Mononuclear cell (primary cell): ENCODE results near the gene ITGA3. TPM values are rescaled to one million over a fixed set of nuclear protein-coding genes. Genes with fewer than 3 reads are reported as not detected.

Experiments used
- H3K27me3 ChIP-seq: 2 replicates; pipeline ENCODE4 v1.6.0; 2011; ENCODE audit warnings: low read length, control low read depth; ENCODE audit not compliant: insufficient read depth
- H3K4me1 ChIP-seq: 2 replicates; pipeline ENCODE4 v1.5.1; 2011; ENCODE audit warnings: mild to moderate bottlenecking, low read length, control low read depth; ENCODE audit not compliant: insufficient read depth
- H3K4me3 ChIP-seq: 2 replicates; pipeline ENCODE4 v1.5.1; 2011; ENCODE audit warnings: mild to moderate bottlenecking, low read length, moderate library complexity
- H3K9me3 ChIP-seq: 2 replicates; pipeline ENCODE4 v1.5.1; 2011; ENCODE audit warnings: low read depth, mild to moderate bottlenecking, control low read depth, low read length
- total RNA-seq: library from RNA; depleted of rRNA; stranded (reverse); fragments of >200 nt; gene quantifications from one replicate; pipeline ENCODE4 v1.2.3, GENCODE V29; 2012

The ITGA3 gene
- total RNA-seq, result 1.7 TPM

DNA sequence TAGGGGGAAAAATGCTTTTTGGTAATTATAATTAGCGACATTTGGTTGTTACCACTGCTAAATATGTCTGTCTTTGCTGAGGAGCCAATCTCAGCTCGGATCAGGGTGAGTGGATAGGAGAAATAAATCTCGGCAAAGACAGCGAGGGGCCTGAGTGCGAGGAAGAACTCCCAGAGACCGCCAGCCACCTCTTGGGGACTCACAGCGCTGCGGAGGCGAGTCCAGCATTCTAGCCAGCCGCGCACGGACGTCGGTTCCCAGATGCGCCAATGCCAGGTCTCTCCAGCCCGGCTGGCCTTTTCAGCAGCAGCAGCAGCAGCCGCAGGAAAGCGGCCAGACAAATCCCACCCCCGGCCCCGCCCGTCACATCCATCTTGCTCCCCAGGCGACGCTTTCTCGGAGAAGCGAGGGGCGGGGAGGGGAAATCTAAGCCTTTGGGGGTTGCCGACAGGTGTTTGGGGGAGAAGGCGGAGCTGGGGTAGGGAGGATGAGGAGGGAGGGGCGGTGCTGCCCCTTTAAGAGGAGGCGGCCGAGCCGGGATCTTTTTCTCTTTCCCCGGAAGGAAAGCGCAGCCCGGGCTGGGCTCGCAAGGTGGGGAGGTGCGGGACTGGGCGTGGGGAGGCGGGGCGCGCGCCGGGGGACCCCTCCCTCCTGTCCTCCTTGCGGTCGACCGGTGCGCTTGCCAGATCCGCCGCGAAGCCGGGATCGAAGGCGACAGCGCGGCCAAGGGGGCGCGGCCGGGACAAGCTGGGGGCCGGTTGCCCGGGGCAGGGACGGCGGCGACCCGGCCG is at the start of gene ITGA3:
ITGA3 (plus strand) TSS at position 685 of the 791 bp plus-strand sequence. CDS start 330 bp downstream, outside the sequence.
- Histone ChIP-seq H3K27me3 (peaks cover 17% of the 10 kb centered on the region), H3K9me3 (no peaks in the 10 kb centered on the region), H3K4me3 (peak within 1 kb of the TSS; percentile 40), H3K4me1 (peaks cover 18% of the 10 kb centered on the region)

DNA sequence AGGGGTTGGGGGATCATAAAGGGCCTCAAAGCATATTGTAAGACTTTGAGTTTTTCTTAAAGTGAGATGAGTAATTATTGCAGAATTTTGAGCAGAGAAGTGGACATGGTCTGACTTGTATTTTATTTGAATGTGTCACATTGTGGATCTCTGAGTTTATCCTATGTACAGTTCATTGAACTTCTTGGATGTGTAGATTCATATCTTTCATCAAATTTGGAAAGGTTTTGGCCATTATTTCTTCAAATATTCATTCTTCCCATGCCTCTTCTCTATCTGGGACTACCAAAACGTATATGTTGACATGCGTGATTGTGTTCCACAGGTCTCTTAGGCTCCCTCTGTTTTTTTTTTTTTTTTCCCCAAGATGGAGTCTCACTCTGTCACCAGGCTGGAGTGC is 46.6 kb upstream of the ITGA3 start:
- Histone ChIP-seq H3K27me3 (peaks cover 38% of the 10 kb centered on the region), H3K9me3 (peaks cover 13% of the 10 kb centered on the region), H3K4me1 (no peaks in the 10 kb centered on the region)

DNA sequence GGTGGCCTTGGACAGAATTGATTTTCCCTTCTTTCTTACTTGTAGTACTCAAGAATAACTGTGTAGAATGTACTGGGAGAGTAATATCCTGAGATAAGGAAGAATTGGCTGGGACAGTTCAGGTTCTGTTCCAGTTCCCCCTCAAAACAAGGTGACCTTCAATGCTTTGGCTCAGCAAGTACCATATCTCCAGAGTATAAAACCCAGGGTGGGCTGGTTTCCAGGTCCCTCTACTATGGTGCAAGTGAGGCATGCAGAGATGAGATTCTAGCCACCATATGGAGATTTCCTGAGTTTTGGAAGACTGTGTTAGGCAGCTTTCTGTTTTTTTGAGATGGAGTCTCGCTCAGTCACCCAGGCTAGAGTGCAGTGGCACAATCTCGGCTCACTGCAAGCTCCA is 42.8 kb upstream of the ITGA3 start:
- no peak overlapping the region for H3K4me3 ChIP-seq
- peaks cover 34% of the 10 kb centered on the region for H3K27me3 ChIP-seq
- peaks cover 13% of the 10 kb centered on the region for H3K9me3 ChIP-seq
- H3K4me1 ChIP-seq, result no peaks in the 10 kb centered on the region

More for the DNA sequence above, 46.6 kb upstream of the ITGA3 start:
- no peak overlapping the region for H3K4me3 ChIP-seq

DNA sequence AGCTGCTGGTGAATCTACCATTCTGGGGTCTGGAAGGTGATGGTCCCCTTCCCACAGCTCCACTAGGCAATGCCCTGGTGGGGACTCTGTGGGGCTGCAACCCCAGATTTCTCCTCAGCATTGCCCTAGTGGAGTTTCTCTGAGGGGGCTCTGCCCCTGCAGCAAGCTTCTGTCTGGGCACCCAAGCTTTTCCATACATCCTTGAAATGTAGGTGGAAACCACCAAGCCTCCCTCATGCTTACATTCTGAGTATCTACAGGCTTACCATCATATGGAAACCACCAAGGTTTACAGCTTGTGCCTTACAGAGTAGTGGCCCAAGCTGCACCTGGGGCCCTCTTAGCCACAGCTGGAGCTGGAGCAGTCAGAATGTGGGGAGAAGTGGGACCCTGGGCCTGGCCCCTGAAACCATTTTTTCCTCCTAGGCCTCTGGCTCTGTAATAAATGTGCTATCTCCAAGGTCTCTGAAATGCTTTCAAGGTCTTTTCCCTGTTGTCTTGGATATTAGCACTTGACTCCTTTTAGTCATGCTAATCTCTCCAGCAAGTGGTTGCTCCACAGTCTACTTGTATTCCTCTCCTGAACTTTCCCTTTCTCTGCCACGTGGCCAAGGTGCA is 41.3 kb upstream of the ITGA3 start:
- no peaks in the 10 kb centered on the region for H3K4me1 ChIP-seq
- H3K9me3 ChIP-seq, result peaks cover 13% of the 10 kb centered on the region
- peaks cover 25% of the 10 kb centered on the region for H3K27me3 ChIP-seq
- H3K4me3 ChIP-seq, result no peak overlapping the region

DNA sequence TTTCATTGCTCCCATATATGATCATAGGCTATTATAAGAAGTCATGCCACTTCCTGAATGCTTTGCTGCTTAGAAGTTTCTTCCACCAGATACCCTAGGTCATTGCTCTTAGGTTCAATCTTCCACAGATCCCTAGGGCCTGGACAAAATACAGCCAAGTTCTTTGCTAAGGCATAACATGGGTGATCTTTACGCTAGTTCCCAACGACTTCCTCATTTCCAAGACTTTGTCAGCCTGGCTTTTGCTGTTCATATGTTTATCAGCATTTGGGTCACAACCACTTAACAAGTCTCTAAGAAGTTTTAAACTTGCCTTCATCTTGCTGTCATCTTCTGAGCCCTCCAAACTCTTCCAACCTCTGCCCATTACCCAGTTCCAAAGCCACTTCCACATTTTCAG is 40.8 kb upstream of the ITGA3 start:
- H3K4me1 ChIP-seq, result no peaks in the 10 kb centered on the region
- no peak overlapping the region for H3K4me3 ChIP-seq
- H3K9me3 ChIP-seq, result peaks cover 13% of the 10 kb centered on the region
- H3K27me3 ChIP-seq, result peaks cover 25% of the 10 kb centered on the region

DNA sequence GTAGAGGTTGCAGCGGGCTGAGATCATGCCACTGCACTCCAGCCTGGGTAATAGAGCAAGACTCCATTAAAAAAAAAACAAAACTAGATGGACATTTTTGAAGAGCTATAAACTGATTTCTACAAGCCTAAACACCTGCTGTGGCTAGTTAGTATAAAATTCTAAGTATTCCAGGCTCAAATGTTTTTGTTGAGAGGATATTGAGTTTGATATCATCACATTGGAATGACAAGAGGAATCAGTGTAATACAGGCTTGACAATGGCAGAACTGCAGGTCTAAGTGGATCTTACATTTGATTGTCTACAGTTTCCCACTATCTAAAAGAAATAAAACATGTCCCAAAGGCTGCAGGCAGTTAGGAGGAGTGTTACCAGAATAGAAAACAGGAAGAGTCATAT is 37.0 kb upstream of the ITGA3 start:
- Histone ChIP-seq H3K4me1 (no peaks in the 10 kb centered on the region), H3K9me3 (no peaks in the 10 kb centered on the region), H3K27me3 (peaks cover 4% of the 10 kb centered on the region), H3K4me3 (no peak overlapping the region)

DNA sequence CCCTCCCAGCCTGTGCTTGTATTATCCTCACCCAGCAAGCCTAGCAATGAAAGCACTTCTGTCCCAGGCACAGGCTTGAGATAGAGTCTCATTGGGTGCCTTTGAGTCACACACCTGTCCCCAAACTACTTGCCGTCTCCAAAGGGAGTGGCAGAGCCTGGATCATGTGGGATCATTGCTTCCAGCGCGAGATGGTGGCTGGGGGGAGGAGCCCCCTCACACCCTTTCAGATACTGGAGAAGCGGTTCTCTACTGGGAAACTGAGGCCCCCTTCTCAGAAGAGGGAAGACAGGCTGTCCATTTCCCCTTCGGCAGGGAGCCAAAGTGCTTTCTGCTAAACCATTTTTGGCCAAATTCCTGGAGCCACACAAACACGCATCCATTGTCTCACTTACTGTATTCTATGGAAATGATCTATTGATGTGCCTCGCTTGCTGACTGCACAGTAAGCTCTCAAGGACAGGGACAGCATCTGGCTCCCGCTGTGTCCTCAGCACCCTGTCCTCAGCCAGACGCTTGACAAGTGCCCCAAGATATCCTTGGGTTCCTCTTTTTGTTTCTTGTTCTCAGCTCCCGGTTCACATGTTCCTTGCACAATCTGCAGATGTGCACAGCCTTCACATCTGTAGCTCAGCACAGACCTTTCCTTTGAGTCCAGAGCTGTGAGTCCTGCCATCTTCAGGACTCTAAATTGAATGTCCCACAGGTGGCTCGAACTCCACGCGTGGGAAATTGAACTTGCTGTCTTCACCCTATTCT is 34.9 kb upstream of the ITGA3 start:
- no peak overlapping the region for H3K4me3 ChIP-seq
- H3K4me1 ChIP-seq, result no peaks in the 10 kb centered on the region
- H3K27me3 ChIP-seq, result peaks cover 4% of the 10 kb centered on the region
- H3K9me3 ChIP-seq, result no peaks in the 10 kb centered on the region

DNA sequence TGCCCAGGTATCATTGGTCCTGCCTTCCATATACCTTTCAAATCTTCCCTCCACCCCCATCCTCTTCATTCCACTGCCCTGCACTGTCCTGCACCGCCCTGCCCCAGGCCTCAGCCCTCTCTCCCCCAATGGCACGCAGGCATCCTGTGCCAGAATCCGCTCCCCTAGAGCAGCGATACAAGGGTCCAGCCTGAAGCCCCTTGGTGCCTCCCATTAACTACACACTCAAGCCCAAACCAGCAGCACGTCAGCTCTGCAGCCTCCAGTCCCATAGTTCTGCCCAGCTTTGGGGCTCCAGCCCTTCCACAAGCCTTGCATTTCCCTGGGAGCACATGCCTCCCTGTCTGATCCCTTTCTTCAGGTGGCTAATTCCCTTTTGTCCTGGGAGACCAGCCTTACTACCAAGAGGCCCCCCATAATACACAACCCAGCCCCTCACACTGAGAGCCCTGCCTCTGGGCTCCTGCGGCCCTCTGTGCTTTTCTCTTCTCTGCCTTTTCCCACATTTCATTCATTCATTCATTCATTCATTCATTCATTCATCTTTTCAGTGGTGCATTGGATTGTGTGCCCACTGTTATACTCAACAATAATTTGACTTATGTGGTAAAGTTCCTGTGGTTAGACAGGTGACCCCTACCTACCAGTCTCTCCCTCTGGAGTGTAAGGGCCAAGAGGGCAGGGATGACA is 34.1 kb upstream of the ITGA3 start:
- Histone ChIP-seq H3K4me1 (no peaks in the 10 kb centered on the region), H3K9me3 (no peaks in the 10 kb centered on the region), H3K4me3 (no peak overlapping the region), H3K27me3 (no peaks in the 10 kb centered on the region)

DNA sequence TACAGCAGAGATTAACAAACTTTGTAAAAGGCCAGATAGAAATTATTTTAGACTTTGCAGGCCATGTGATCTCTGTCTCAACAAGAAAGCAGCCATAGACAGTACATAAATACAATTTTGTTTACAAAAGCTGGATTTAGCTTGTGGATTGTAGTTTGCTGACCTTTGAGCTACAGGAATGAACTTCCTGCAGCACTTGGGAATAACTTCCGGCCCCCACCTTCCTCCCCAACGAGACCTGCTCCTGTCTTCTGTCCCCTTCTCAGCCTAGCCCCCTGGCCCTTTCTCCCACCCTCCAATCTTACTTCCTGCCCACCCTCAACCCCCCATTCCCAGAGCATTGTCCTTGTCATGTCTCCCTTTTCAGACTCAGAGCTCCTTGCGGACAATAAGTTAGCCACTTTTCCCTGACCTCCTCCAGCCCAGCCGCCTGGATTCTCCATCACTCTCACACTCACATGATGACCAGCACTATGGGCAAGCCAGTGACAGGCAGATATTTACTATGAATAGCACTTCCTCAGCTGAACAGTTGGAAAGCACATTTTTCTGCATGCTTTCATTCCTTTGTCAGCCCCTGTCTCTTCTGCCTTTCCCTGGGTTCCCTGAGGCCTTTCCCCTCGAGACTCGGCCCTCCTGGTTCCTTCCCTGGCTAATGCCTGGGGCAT is 33.3 kb upstream of the ITGA3 start:
- Histone ChIP-seq H3K9me3 (no peaks in the 10 kb centered on the region), H3K27me3 (peaks cover 3% of the 10 kb centered on the region), H3K4me1 (peaks cover 7% of the 10 kb centered on the region), H3K4me3 (no peak overlapping the region)

DNA sequence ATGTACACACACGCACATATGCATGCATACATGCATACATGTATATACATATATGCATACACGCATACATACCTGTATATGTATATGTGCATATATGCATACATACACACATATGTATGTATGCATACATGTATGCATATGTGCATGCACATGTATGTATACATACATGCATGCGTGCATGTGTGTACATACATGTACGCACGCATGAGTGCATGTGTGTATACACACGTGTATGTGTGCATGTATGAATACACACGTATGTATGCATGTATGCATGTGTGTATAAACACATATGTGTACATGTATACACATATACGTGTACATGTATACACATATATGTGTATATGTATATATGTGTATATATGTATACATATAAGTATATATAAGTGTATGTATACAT is 32.4 kb upstream of the ITGA3 start:
- Histone ChIP-seq H3K4me1 (peaks cover 9% of the 10 kb centered on the region), H3K9me3 (no peaks in the 10 kb centered on the region), H3K4me3 (no peak overlapping the region), H3K27me3 (peaks cover 7% of the 10 kb centered on the region)

DNA sequence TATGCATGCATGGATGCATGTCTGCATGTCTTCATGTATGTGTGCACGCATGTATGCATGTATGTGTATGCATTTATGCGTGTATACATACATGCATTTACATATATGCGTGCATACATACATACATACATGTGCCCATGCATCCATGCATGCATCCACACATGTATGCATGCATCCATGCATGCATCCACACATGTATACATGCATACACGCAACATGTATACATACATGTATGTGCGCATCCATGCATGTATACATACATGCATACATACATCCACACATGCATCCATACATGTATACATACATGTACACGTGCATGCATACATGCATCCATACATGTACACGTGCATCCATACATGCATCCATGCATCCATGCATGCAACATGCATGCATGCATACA is 31.1 kb upstream of the ITGA3 start:
- H3K9me3 ChIP-seq, result no peaks in the 10 kb centered on the region
- H3K4me1 ChIP-seq, result peaks cover 9% of the 10 kb centered on the region
- H3K4me3 ChIP-seq, result no peak overlapping the region
- H3K27me3 ChIP-seq, result peaks cover 7% of the 10 kb centered on the region

DNA sequence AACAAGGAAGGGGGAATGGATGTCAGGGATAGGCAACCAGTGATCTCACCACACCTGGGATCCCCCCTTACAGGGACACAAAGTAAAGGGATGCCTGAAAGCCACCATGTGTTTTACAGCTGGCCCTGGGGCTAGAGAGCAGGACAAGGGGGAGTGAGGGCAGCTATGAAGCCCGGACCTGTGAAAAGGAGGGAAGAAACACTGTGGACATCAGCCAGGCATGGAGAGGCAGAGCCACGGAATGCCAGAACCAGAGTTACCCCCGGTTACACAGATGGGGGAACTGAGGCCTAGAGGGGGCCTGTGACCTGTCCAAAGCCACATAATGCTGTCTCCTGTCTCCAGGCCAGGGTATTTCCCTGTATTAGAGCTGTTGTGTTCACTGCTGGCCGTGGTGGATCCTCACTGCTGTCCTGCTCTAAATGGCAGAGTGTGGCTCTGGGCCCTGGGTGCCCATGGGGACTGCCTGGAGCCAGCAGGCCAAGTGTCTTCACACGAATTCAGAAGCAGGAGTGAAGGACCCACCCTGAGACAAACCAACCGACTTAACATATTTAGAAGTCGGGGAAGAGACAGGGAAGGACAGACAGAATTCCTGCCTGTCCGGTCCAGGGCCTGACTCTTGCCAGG is 29.7 kb upstream of the ITGA3 start:
- Histone ChIP-seq H3K4me3 (no peak overlapping the region), H3K4me1 (peaks cover 9% of the 10 kb centered on the region), H3K9me3 (no peaks in the 10 kb centered on the region), H3K27me3 (peaks cover 7% of the 10 kb centered on the region)

DNA sequence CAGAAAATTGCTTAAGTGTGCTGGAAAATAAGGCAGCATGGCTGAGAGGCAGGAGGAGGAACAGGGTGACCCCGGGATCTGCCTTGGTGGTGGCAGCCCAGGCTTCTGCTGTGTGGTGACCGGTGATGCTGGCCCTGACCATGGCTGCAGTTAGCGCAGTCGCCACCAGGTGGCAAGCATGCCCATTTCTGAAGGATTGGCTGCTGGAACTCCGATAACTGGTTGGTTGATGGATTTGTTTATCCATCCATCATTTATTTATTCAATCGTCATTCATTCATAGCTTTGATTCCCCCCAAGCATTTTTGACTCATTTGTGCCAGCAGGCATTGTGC is 29.1 kb upstream of the ITGA3 start:
- H3K4me3 ChIP-seq, result no peak overlapping the region
- H3K27me3 ChIP-seq, result peaks cover 7% of the 10 kb centered on the region
- no peaks in the 10 kb centered on the region for H3K9me3 ChIP-seq
- peaks cover 9% of the 10 kb centered on the region for H3K4me1 ChIP-seq

DNA sequence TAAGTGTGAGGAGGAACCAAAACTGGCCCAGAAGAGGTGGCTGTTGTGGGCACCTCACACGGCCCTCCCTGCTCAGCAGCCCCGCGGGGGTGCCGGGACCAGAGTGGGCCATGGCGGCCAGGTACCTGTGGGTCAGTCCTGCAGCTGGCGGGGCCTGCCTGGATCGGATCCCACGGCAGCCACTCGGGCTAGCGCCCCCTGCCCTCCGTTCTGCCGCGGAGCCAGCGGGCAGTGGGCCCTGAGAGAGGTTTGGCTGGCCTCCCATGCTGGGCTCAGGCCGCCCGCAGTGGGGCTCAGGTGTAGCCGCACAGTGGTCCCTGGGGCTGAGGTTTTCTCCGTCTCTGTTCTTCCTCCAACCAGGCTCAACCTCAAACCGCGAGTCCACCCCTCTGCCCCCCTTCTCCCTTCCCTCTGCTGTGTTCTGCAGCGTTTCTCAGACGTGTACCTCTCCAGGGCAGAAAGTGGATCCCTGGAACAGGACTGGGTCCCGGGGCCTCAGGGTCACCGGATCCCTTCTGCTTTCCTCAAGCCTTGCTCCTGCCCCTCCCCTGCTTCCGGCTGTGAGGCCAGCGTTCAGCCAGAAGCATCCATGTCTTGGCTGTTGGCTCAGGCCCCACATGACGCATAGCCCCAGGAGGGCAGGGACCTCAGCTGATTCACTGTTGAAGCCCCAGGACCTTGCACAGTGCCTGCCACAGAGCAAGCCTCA is 28.6 kb upstream of the ITGA3 start:
- peaks cover 7% of the 10 kb centered on the region for H3K27me3 ChIP-seq
- peaks cover 9% of the 10 kb centered on the region for H3K4me1 ChIP-seq
- H3K4me3 ChIP-seq, result no peak overlapping the region
- H3K9me3 ChIP-seq, result no peaks in the 10 kb centered on the region
